ENCODE results near the gene NXPH3.

NXPH3 gene

GRCh38 chr17:49576917-49577649, 1.4 kb downstream of the NXPH3 start:
- TF ChIP-seq EZH2 (optimal IDR thresholded peaks at IDR 0.05; ENCODE audit: low read depth, low read length) (no peak), CTCF (IDR thresholded peaks at IDR 0.05; ENCODE audit: low read length) (no peak), EZH2phosphoT487 (IDR thresholded peaks at IDR 0.05; ENCODE audit: low read length) (no peak)
- Histone ChIP-seq H2AFZ (ENCODE audit: low read length) (no peak overlapping the region), H3K36me3 (replicated peaks; ENCODE audit: insufficient read depth, low read length) (no peaks in the 10 kb centered on the region), H3K4me3 (ENCODE audit: low read length) (peak overlapping the region; percentile 71; the same call in 1 of the 2 replicates), H3K9ac (ENCODE audit: low read length) (no peak overlapping the region; the same call in 1 of the 2 replicates), H3F3A (ENCODE audit: insufficient read depth, low read length) (no peaks in the 10 kb centered on the region; the same call in 1 of the 2 replicates), H3K4me2 (ENCODE audit: low read depth, low read length) (peak overlapping the region; percentile 100; the same call in 1 of the 2 replicates), H3K27me3 (replicated peaks; ENCODE audit: insufficient read depth, low read length) (peaks cover 54% of the 10 kb centered on the region), H3K9me2 (replicated peaks; ENCODE audit: insufficient read depth, low read length) (no peaks in the 10 kb centered on the region), H3K9me3 (replicated peaks; ENCODE audit: insufficient read depth, low read length) (no peaks in the 10 kb centered on the region), H3K27ac (ENCODE audit: low read length) (no peak overlapping the region), H3K79me2 (ENCODE audit: low read length) (no peaks in the 10 kb centered on the region), H3K4me1 (ENCODE audit: low read length) (no peaks in the 10 kb centered on the region), H4K20me1 (ENCODE audit: insufficient read depth, low read length) (no peaks in the 10 kb centered on the region)
- no peak for DNase-seq

GRCh38 chr17:49577650-49577934, 1.9 kb downstream of the NXPH3 start:
- no peak overlapping the region for H3K9ac ChIP-seq (ENCODE audit: low read length)
- H2AFZ ChIP-seq (ENCODE audit: low read length) = no peak overlapping the region
- no peak overlapping the region for H3K4me2 ChIP-seq (ENCODE audit: low read depth, low read length)
- H3K9me2 ChIP-seq (replicated peaks; ENCODE audit: insufficient read depth, low read length) = no peaks in the 10 kb centered on the region
- no peaks in the 10 kb centered on the region for H3K36me3 ChIP-seq (replicated peaks; ENCODE audit: insufficient read depth, low read length)
- no peaks in the 10 kb centered on the region for H3K4me1 ChIP-seq (ENCODE audit: low read length)
- H3K27me3 ChIP-seq (replicated peaks; ENCODE audit: insufficient read depth, low read length) = peaks cover 49% of the 10 kb centered on the region
- no peaks in the 10 kb centered on the region for H4K20me1 ChIP-seq (ENCODE audit: insufficient read depth, low read length)
- no peak overlapping the region for H3K27ac ChIP-seq (ENCODE audit: low read length)
- H3F3A ChIP-seq (ENCODE audit: insufficient read depth, low read length) = no peaks in the 10 kb centered on the region; the same call in 1 of the 2 replicates
- no peak for TF ChIP-seq CTCF (IDR thresholded peaks at IDR 0.05; ENCODE audit: low read length)
- no peak for TF ChIP-seq EZH2 (optimal IDR thresholded peaks at IDR 0.05; ENCODE audit: low read depth, low read length)
- TF ChIP-seq EZH2phosphoT487 (IDR thresholded peaks at IDR 0.05; ENCODE audit: low read length) = no peak
- no peak for DNase-seq
- H3K4me3 ChIP-seq (ENCODE audit: low read length) = no peak overlapping the region
- H3K9me3 ChIP-seq (replicated peaks; ENCODE audit: insufficient read depth, low read length) = no peaks in the 10 kb centered on the region
- H3K79me2 ChIP-seq (ENCODE audit: low read length) = no peaks in the 10 kb centered on the region

GRCh38 chr17:49577963-49578362, 2.3 kb downstream of the NXPH3 start:
- Histone ChIP-seq H4K20me1 (ENCODE audit: insufficient read depth, low read length) (no peaks in the 10 kb centered on the region), H3K36me3 (replicated peaks; ENCODE audit: insufficient read depth, low read length) (no peaks in the 10 kb centered on the region), H3F3A (ENCODE audit: insufficient read depth, low read length) (no peaks in the 10 kb centered on the region; the same call in 1 of the 2 replicates), H3K9me2 (replicated peaks; ENCODE audit: insufficient read depth, low read length) (no peaks in the 10 kb centered on the region), H3K27ac (ENCODE audit: low read length) (no peak overlapping the region), H3K4me2 (ENCODE audit: low read depth, low read length) (no peak overlapping the region), H3K9ac (ENCODE audit: low read length) (no peak overlapping the region), H3K79me2 (ENCODE audit: low read length) (no peaks in the 10 kb centered on the region), H3K4me3 (ENCODE audit: low read length) (no peak overlapping the region), H3K4me1 (ENCODE audit: low read length) (no peaks in the 10 kb centered on the region), H3K27me3 (replicated peaks; ENCODE audit: insufficient read depth, low read length) (peaks cover 45% of the 10 kb centered on the region), H2AFZ (ENCODE audit: low read length) (no peak overlapping the region), H3K9me3 (replicated peaks; ENCODE audit: insufficient read depth, low read length) (no peaks in the 10 kb centered on the region)
- no peak for DNase-seq
- TF ChIP-seq EZH2phosphoT487 (IDR thresholded peaks at IDR 0.05; ENCODE audit: low read length) = no peak
- TF ChIP-seq EZH2 (optimal IDR thresholded peaks at IDR 0.05; ENCODE audit: low read depth, low read length) = no peak
- TF ChIP-seq CTCF (IDR thresholded peaks at IDR 0.05; ENCODE audit: low read length) = no peak
